H9 (cell line): ENCODE data around the gene DSTYK. TPM values are rescaled to one million over a fixed set of nuclear protein-coding genes. Genes with fewer than 3 reads are reported as not detected.
A peak's percentile ranks its signal among the peaks of the same experiment; 100 is the strongest.

ENCODE experiments used
- DNase-seq: peaks from one replicate; pipeline ENCODE4 v3.0.0-alpha.2; 2017
- H2AFZ ChIP-seq: one replicate; pipeline ENCODE4 v1.6.1; 2013; ENCODE audit warnings: mild to moderate bottlenecking, low read length, control low read depth, moderate library complexity
- H2AK5ac ChIP-seq: 2 replicates; pipeline ENCODE4 v1.6.1; 2013; ENCODE audit warnings: low read length, control low read depth, mixed read lengths; ENCODE audit not compliant: insufficient read length
- H2BK120ac ChIP-seq: one replicate; pipeline ENCODE4 v1.6.1; 2013; ENCODE audit warnings: low read depth, mild to moderate bottlenecking, low read length, control low read depth, inconsistent platforms; ENCODE audit not compliant: poor library complexity, severe bottlenecking
- H2BK12ac ChIP-seq: 2 replicates; pipeline ENCODE4 v1.6.1; 2013; ENCODE audit warnings: low read length, control low read depth, mixed read lengths, low read depth; ENCODE audit not compliant: insufficient read length
- H2BK15ac ChIP-seq: 2 replicates; pipeline ENCODE4 v1.6.1; 2013; ENCODE audit warnings: low read depth, low read length, control low read depth
- H2BK20ac ChIP-seq: one replicate; pipeline ENCODE4 v1.6.1; 2013; ENCODE audit warnings: low read depth, mild to moderate bottlenecking, low read length, control low read depth, inconsistent platforms; ENCODE audit not compliant: poor library complexity, severe bottlenecking
- H2BK5ac ChIP-seq: 2 replicates; pipeline ENCODE4 v1.6.1; 2013; ENCODE audit warnings: low read length, control low read depth, mixed read lengths; ENCODE audit not compliant: insufficient read length
- H3K14ac ChIP-seq: 2 replicates; pipeline ENCODE4 v1.6.1; 2013; ENCODE audit warnings: low read length, control low read depth; ENCODE audit not compliant: insufficient read depth
- H3K18ac ChIP-seq: 2 replicates; pipeline ENCODE4 v1.6.1; 2013; ENCODE audit warnings: low read depth, mild to moderate bottlenecking, mixed read lengths, low read length, control low read depth; ENCODE audit not compliant: insufficient read length
- H3K23ac ChIP-seq: 2 replicates; pipeline ENCODE4 v1.6.1; 2013; ENCODE audit warnings: low read length, control low read depth, mixed read lengths, low read depth; ENCODE audit not compliant: insufficient read length
- H3K23me2 ChIP-seq: 2 replicates; pipeline ENCODE4 v1.6.1; 2013; ENCODE audit warnings: low read depth, mild to moderate bottlenecking, mixed read lengths, low read length, control low read depth; ENCODE audit not compliant: insufficient read length, poor library complexity, severe bottlenecking
- H3K27ac ChIP-seq: 2 replicates; pipeline ENCODE4 v1.5.1; 2013; ENCODE audit warnings: low read length, control low read depth, mixed read lengths, low read depth; ENCODE audit not compliant: insufficient read length
- H3K27me3 ChIP-seq: 2 replicates; pipeline ENCODE4 v1.6.1; 2013; ENCODE audit warnings: low read length, control low read depth, inconsistent platforms; ENCODE audit not compliant: insufficient read depth
- H3K4ac ChIP-seq: 2 replicates; pipeline ENCODE4 v1.6.1; 2013; ENCODE audit warnings: low read depth, mild to moderate bottlenecking, control low read depth, inconsistent platforms, low read length, moderate library complexity
- H3K4me1 ChIP-seq: 2 replicates; pipeline ENCODE4 v1.6.1; 2013; ENCODE audit warnings: low read length, control low read depth, inconsistent platforms; ENCODE audit not compliant: insufficient read depth
- H3K4me2 ChIP-seq: 2 replicates; pipeline ENCODE4 v1.6.1; 2013; ENCODE audit warnings: low read length, control low read depth, mixed read lengths; ENCODE audit not compliant: insufficient read length, insufficient read depth
- H3K56ac ChIP-seq: 2 replicates; pipeline ENCODE4 v1.6.1; 2013; ENCODE audit warnings: low read depth, mild to moderate bottlenecking, mixed read lengths, low read length, control low read depth; ENCODE audit not compliant: insufficient read length
- H3K79me1 ChIP-seq: 2 replicates; pipeline ENCODE4 v1.6.1; 2013; ENCODE audit warnings: low read depth, mild to moderate bottlenecking, moderate library complexity, low read length, control low read depth, inconsistent platforms; ENCODE audit not compliant: insufficient read depth, poor library complexity, severe bottlenecking
- H3K79me2 ChIP-seq: 2 replicates; pipeline ENCODE4 v1.6.1; 2013; ENCODE audit warnings: low read length, control low read depth, inconsistent platforms; ENCODE audit not compliant: insufficient read depth
- H3K9ac ChIP-seq: 2 replicates; pipeline ENCODE4 v1.6.1; 2013; ENCODE audit warnings: low read length, control low read depth, mixed read lengths; ENCODE audit not compliant: insufficient read length; ENCODE audit errors: extremely low read depth
- H3K9me3 ChIP-seq: one replicate; pipeline ENCODE4 v1.6.1; 2013; ENCODE audit warnings: low read depth, low read length, inconsistent platforms; ENCODE audit not compliant: control insufficient read depth
- H3T11ph ChIP-seq: one replicate; pipeline ENCODE4 v1.6.1; 2013; ENCODE audit warnings: mild to moderate bottlenecking, low read length, control low read depth, inconsistent platforms
- H4K20me1 ChIP-seq: one replicate; pipeline ENCODE4 v1.6.1; 2013; ENCODE audit not compliant: control insufficient read depth, insufficient read length, insufficient read depth
- H4K5ac ChIP-seq: 2 replicates; pipeline ENCODE4 v1.6.1; 2013; ENCODE audit warnings: low read depth, mild to moderate bottlenecking, mixed read lengths, low read length, control low read depth; ENCODE audit not compliant: insufficient read length
- H4K8ac ChIP-seq: replicated peaks from 2 replicates; pipeline ENCODE4 v1.6.1; 2013; ENCODE audit warnings: low read length, control low read depth, mixed read lengths, low read depth; ENCODE audit not compliant: insufficient read length
- H4K91ac ChIP-seq: 2 replicates; pipeline ENCODE4 v1.6.1; 2013; ENCODE audit warnings: low read depth, mild to moderate bottlenecking, moderate library complexity, mixed read lengths, low read length, control low read depth; ENCODE audit not compliant: insufficient read length
- H3K27ac Mint-ChIP-seq, 3 experiments: 2 replicates in 2 of 3; 3 replicates in 1 of 3; pipeline ENCODE4 v1.8.0; 2020 to 2021; ENCODE audit warnings: mixed read lengths in 3 of 3, mild to moderate bottlenecking in 1 of 3, moderate library complexity in 1 of 3
- H3K27me3 Mint-ChIP-seq: 2 replicates; pipeline ENCODE4 v1.8.0; 2021; ENCODE audit warnings: low read depth, mild to moderate bottlenecking, moderate library complexity, mixed read lengths
- H3K36me3 Mint-ChIP-seq, 3 experiments: 2 replicates in 2 of 3; 3 replicates in 1 of 3; pipeline ENCODE4 v1.8.0; 2020 to 2021; ENCODE audit warnings: low read depth in 3 of 3, mixed read lengths in 3 of 3; ENCODE audit not compliant: insufficient read depth in 1 of 3
- H3K4me1 Mint-ChIP-seq, 2 experiments: 2 replicates each; pipeline ENCODE4 v1.8.0; 2020; ENCODE audit warnings: mixed read lengths in 2 of 2
- H3K4me3 Mint-ChIP-seq, 2 experiments: 2 replicates in 1 of 2; 3 replicates in 1 of 2; pipeline ENCODE4 v1.8.0; 2020 to 2021; ENCODE audit warnings: mild to moderate bottlenecking in 2 of 2, mixed read lengths in 2 of 2, moderate library complexity in 1 of 2
- H3K9me3 Mint-ChIP-seq, 2 experiments: 2 replicates in 1 of 2; 3 replicates in 1 of 2; pipeline ENCODE4 v1.8.0; 2020; ENCODE audit warnings: mild to moderate bottlenecking in 2 of 2, mixed read lengths in 2 of 2, moderate library complexity in 1 of 2
- WGBS: extraction: QIAGEN DNeasy Blood & Tissue Kit; methylation state at CpG from one replicate; pipeline ENCODE4 v1.1.7; 2013; ENCODE audit warnings: missing lambda C conversion rate, low lambda C conversion rate, mixed read lengths; ENCODE audit not compliant: insufficient read length; ENCODE audit errors: extremely low coverage; 5-methylcytosine and 5-hydroxymethylcytosine counted together
- total RNA-seq: library from RNA; stranded (reverse); gene quantifications from 2 replicates; pipeline ENCODE4 v1.2.1, GENCODE V29; 2021
- TF ChIP-seq, protein P1 (sequence below): fragments of 200-600 bp; sonication (generic); conservative IDR thresholded peaks from 3 replicates; pipeline ENCODE4 v1.8.0; 2021; ENCODE audit warnings: antibody characterized with exemption, mild to moderate bottlenecking

DSTYK gene
- total RNA-seq, 1 experiment from 2014 or later: 8.5 TPM

DNA sequence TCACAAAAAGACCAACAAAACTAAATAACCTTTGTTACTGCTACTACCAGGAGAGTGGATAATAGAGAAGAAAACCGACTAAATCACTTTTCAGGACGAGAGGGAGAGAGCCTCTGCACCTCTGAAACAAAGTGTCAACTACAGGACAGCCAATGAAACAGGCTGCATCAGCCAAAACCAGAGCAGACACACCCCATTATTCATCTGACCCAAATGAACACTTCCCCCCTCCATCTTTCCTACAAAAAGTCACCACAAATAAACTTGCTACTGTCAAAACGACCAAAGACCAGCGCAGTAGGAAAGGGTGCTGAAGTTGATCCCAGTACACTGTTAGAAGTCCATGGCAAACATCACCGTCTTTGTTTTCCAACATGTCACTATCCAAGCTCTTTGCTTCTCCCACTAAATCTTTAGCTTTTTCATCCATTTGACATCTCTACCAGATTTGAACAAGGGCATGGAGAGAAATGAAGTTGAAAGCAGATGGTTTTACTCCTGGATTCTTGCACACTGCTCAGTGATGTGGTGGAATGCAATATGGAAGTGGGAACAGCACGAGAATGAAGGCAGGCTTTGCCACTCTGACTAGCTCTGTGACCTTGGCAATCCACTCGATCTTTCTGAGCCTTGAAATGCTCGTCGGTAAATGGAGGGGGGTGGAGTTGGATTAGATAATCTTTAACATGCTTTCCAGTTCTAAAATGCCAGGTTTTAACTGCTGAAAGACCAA lies 20.5 kb downstream of the DSTYK start:
- Histone ChIP-seq H3K23ac (no peak overlapping the region), H3K79me2 (peaks cover 3% of the 10 kb centered on the region; the same call in 1 of the 2 replicates)
- no peaks in the 10 kb centered on the region; a peak in 3 of 7 replicates for H3K36me3 Mint-ChIP-seq

More for the DNA sequence above, 20.5 kb downstream of the DSTYK start:
- H3K4me1 Mint-ChIP-seq: peaks cover 70 to 76% of the 10 kb centered on the region in 2 experiments
- DNase-seq: no peak
- no peak overlapping the region for H3K9ac ChIP-seq
- no peaks in the 10 kb centered on the region for H3K9me3 Mint-ChIP-seq
- H2AFZ ChIP-seq: no peak overlapping the region
- no peaks in the 10 kb centered on the region for H3K9me3 ChIP-seq
- no CpG with 5 or more reads among the region's 9 CpGs for WGBS
- no peak overlapping the region for H3K14ac ChIP-seq
- H3K18ac ChIP-seq: no peak overlapping the region
- peaks cover 4% of the 10 kb centered on the region for H3K79me1 ChIP-seq
- no peak overlapping the region for H3K56ac ChIP-seq
- no peak overlapping the region for H3K27ac ChIP-seq
- peak overlapping the region in 1 of 2 experiments; percentile 70; a peak in 4 of 5 replicates for H3K4me3 Mint-ChIP-seq
- H4K20me1 ChIP-seq: no peaks in the 10 kb centered on the region
- H3K27me3 ChIP-seq: no peaks in the 10 kb centered on the region
- H3K27me3 Mint-ChIP-seq: no peaks in the 10 kb centered on the region
- peaks cover 21% of the 10 kb centered on the region; the same call in 1 of the 2 replicates for H3K4me1 ChIP-seq
- peak overlapping the region; percentile 11 for H3K4me2 ChIP-seq
- TF ChIP-seq, protein P1, sequence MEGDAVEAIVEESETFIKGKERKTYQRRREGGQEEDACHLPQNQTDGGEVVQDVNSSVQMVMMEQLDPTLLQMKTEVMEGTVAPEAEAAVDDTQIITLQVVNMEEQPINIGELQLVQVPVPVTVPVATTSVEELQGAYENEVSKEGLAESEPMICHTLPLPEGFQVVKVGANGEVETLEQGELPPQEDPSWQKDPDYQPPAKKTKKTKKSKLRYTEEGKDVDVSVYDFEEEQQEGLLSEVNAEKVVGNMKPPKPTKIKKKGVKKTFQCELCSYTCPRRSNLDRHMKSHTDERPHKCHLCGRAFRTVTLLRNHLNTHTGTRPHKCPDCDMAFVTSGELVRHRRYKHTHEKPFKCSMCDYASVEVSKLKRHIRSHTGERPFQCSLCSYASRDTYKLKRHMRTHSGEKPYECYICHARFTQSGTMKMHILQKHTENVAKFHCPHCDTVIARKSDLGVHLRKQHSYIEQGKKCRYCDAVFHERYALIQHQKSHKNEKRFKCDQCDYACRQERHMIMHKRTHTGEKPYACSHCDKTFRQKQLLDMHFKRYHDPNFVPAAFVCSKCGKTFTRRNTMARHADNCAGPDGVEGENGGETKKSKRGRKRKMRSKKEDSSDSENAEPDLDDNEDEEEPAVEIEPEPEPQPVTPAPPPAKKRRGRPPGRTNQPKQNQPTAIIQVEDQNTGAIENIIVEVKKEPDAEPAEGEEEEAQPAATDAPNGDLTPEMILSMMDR: no peak
- no peak overlapping the region for H3K4ac ChIP-seq
- H3K27ac Mint-ChIP-seq: peak overlapping the region in 2 of 3 experiments; percentile 6 to 70; a peak in 3 of 7 replicates
- H2BK12ac ChIP-seq: no peak overlapping the region
- H2BK5ac ChIP-seq: no peak overlapping the region
- no peak overlapping the region for H2BK15ac ChIP-seq
- H3T11ph ChIP-seq: no peak overlapping the region
- H2BK20ac ChIP-seq: no peak overlapping the region
- H4K91ac ChIP-seq: no peak overlapping the region
- no peak overlapping the region for H4K5ac ChIP-seq
- H2BK120ac ChIP-seq: no peak overlapping the region
- H4K8ac ChIP-seq: no peak overlapping the region
- H2AK5ac ChIP-seq: no peak overlapping the region
- H3K23me2 ChIP-seq: no peaks in the 10 kb centered on the region
